ENCODE measurements around the gene SAPCD1. TPM values are rescaled to one million over a fixed set of nuclear protein-coding genes. Genes with fewer than 3 reads are reported as not detected.
A peak's percentile ranks its signal among the peaks of the same experiment; 100 is the strongest.

SAPCD1 gene
- polyA plus RNA-seq, 4 donors = 2.7 to 13.0 (median 7.9) TPM

- no peak for DNase-seq (ENCODE audit: low read depth in 4 of 4, low spot score in 3 of 4)
These were observed 33.5 kb upstream of the SAPCD1 start, which contains the start of gene DDAH2 for GRCh38 chr6:31728767-31729514. Gene DDAH2, minus strand, starts transcription at chr6:31729299. Its CDS starts 138 bp downstream, at chr6:31729161.

- peak in 3 of 4 donors; percentile 85 to 89 (median 87) for DNase-seq (ENCODE audit: low read depth in 4 of 4, low spot score in 3 of 4)
These were observed 32.9 kb upstream of the SAPCD1 start for GRCh38 chr6:31729515-31729978.

- peak in 3 of 4 donors; percentile 82 to 87 (median 85) for DNase-seq (ENCODE audit: low read depth in 4 of 4, low spot score in 3 of 4)
These were observed 32.4 kb upstream of the SAPCD1 start for GRCh38 chr6:31729979-31730630.

DNA sequence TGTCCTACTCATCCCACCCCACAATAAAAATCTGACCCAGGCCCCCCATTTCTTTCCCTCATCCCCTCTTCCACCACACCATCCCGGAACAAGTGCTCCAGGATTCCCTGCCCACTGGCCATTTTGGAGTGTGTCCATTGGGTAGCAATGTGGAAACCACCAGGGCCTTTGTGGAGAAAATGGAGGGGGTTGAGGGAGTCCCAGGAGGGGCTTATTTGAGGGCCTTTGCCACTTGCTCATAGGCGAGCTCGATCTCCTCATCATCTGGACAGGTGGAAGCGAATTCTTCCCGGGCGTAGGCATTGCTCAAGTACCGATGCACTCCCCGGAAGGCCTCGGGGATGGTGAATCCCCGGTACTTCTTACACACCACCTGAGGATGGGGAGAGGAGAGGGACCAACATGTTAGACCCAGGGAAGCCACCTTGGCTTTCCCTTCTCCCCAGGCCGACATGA is 31.8 kb upstream of the SAPCD1 start:
- DNase-seq (ENCODE audit: low read depth in 4 of 4, low spot score in 3 of 4) = no peak

GRCh38 chr6:31732029-31732428 is 30.4 kb upstream of the SAPCD1 start:
- no peak for DNase-seq (ENCODE audit: low read depth in 4 of 4, low spot score in 3 of 4)

GRCh38 chr6:31733734-31734133 is 28.7 kb upstream of the SAPCD1 start:
- no peak for DNase-seq (ENCODE audit: low read depth in 4 of 4, low spot score in 3 of 4)

GRCh38 chr6:31734247-31734820 is 28.1 kb upstream of the SAPCD1 start:
- no peak for DNase-seq (ENCODE audit: low read depth in 4 of 4, low spot score in 3 of 4)

DNA sequence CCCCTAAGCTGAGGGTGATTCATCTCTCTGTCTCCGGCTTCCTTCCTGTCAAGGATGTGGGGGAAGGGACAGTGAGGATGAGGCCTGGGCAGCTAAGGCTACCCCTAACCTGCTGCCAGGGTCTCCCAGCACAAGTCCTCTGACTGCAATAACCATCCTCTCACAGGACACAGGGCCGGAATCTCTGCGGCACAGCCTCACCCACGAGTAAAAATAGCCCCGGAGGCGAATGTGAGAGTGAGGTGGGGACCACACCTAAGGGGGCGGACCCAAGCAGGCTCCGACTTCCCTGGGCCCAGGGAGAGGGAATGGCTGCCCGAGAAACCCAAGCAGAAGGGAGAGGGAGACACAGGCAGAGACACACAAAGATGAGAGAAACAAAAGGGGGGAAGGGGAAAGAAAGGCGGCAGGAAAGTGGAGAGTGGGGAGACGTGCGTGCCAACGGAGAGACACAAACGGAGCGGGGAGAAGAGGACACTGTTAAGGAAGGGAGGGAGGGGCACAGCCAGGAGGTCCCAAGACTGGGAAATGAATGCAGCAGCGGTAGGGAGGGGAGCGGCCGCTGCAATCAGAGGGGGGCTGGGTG is 27.5 kb upstream of the SAPCD1 start:
- DNase-seq (ENCODE audit: low read depth in 4 of 4, low spot score in 3 of 4) = peak in 1 of 4 donors; percentile 39

- DNase-seq (ENCODE audit: low read depth in 4 of 4, low spot score in 3 of 4) = peak in 1 of 4 donors; percentile 54
These were observed 26.3 kb upstream of the SAPCD1 start, which contains the start of gene CLIC1 for GRCh38 chr6:31736021-31736767. Gene CLIC1, minus strand, starts transcription at chr6:31736530. Its CDS starts 230 bp downstream, at chr6:31736300.

DNA sequence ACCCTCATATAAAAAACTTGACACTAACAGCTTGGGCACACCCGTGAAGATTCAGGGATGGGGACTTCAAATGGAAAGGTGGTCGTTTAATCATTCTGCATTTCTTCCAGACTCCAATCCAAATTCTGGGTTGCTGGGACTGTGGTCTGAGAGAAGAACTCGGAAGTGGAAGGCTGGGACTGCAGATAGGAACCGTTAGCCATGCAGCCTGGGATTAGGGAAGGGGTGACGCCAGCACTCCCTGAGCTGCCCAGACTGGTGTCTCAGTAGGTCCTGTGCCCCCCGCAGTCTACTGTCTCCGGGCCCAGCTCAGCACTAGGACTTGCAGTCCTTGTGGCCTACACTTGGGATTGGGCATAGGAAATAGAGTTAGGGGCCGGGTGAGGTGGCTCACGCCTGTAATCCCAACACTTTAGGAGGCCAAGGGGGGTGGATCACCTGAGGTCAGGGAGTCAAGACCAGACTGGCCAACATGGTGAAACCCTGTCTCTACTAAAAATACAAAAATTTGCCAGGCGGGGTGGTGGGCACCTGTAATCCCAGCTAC is 25.6 kb upstream of the SAPCD1 start:
- DNase-seq (ENCODE audit: low read depth in 4 of 4, low spot score in 3 of 4) = no peak

GRCh38 chr6:31737315-31737990 is 25.0 kb upstream of the SAPCD1 start:
- peak in 1 of 4 donors; percentile 65 for DNase-seq (ENCODE audit: low read depth in 4 of 4, low spot score in 3 of 4)

DNA sequence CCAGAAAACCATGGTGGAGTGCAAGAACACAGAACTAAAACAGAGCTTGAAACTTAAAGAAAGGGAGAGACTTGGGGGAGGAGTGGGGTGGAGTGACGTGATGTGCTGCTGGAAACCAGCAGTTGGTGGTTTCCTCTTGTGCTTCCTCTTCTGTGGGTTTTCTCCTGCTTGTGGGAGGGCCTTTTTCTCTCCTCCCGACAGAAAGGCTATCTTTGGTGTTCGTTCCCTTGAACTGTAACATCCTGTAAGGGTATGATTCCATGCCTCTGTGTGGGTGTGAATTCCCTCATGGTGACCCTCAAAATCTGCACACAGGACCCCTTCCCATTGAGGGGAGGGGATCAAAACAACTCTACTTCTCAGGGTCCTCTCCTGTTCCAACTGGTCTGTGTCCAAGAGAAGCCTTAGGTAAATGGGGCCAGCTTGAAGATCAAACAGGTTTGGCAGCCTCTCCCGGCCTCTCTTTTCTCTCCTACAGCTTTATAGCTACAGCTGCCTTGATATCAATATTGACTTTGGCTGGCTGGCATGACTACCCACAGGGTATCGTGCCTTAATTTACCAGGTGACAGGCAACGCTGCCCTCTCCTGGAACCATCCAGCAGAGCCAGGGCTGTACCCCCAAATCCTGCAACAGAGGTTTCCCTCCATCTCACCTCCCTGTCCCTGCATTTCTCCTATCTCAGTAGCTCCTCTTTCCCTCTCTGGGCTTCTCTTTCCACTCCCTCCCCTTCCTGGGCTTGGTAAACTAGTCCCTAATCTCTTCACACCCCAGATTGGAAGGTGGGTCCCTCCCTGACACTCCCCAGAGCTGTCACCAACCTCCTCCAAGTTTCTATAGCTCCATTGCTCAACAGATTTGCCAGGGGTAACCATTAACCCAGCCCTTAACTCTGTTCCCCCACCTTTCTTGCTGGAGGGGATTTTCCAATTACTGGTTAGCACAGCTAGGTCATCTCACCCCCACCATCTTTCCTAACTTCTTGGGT is 24.2 kb upstream of the SAPCD1 start:
- DNase-seq (ENCODE audit: low read depth in 4 of 4, low spot score in 3 of 4) = peak in 1 of 4 donors; percentile 72

DNA sequence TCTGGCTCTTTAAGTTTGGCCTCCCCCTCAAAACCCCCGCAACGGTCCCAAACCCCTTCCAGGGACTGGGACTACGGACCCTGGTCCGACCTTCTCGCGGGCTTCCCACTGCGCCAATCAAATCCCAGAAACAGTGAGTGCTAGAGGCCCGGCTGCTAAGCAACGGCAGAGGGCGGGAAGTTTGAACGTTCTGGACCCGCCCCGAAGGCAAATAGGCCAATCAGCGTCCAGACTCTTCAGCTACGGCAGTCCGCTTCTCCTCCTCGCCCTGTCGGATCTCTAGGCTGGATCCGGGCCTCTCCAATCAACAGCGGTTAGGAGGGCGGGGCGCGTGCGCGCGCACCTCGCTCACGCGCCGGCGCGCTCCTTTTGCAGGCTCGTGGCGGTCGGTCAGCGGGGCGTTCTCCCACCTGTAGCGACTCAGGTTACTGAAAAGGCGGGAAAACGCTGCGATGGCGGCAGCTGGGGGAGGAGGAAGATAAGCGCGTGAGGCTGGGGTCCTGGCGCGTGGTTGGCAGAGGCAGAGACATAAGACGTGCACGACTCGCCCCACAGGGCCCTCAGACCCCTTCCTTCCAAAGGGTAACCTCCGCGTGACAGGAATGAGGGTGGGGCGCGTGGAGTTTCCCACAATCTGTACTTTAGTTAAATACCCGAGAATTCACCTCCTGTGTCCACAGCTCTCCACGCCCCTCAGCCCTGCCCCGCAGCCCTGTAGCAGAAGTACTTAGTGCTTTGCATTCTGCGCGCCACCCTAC is 22.6 kb upstream of the SAPCD1 start, which contains the start of gene MSH5:
Gene MSH5, plus strand, starts transcription at position 367 of the 758 bp plus-strand sequence. CDS start 462 bp downstream, outside the sequence.
- peak; percentile 98 to 99 (median 99) for DNase-seq (ENCODE audit: low read depth in 4 of 4, low spot score in 3 of 4)

- no peak for DNase-seq (ENCODE audit: low read depth in 4 of 4, low spot score in 3 of 4)
These were observed 21.8 kb upstream of the SAPCD1 start for GRCh38 chr6:31740397-31741223.

DNA sequence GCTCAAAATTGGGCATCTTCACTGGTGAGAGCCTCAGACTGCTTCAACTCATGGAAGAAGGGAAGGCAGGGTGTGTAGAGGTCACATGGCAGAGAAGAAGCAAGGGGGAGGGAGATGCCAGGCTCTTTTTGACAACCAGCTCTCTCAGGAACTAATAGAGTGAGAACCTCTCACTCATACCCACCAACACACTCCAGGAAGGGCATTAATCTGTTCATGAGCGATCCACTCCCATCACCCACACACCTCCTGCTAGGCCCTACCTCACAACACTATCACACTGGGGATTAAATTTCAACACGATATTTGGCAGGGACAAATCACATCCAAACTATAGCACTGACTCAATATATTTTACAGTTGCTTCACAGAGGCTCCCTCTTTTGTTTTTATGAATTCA is 20.6 kb upstream of the SAPCD1 start:
- no peak for DNase-seq (ENCODE audit: low read depth in 4 of 4, low spot score in 3 of 4)

- DNase-seq (ENCODE audit: low read depth in 4 of 4, low spot score in 3 of 4) = no peak
These were observed 19.6 kb upstream of the SAPCD1 start for GRCh38 chr6:31742894-31743293.
